Breast epithelium (tissue), 4 donors: Measurements from ENCODE around the gene COQ8B. TPM values are rescaled to one million over a fixed set of nuclear protein-coding genes. Genes with fewer than 3 reads are reported as not detected.

Experiments
- DNase-seq, 2 donors: peaks; one replicate each; pipeline ENCODE4 v3.0.0-alpha.2; 2019; ENCODE audit warnings: low spot score in 2 of 2
- H3K27ac ChIP-seq, 2 donors: fragments of 200-600 bp; sonication (generic) in 1 of 2; one replicate each; pipeline ENCODE4 v1.5.1; 2016 to 2019; ENCODE audit warnings: mild to moderate bottlenecking in 1 of 2
- H3K27me3 ChIP-seq, 2 donors: fragments of 200-600 bp; sonication (generic) in 1 of 2; one replicate each; pipeline versions ENCODE4 v1.5.1 to v1.6.0; 2017 to 2019; ENCODE audit warnings: control low read depth in 1 of 2, mild to moderate bottlenecking in 1 of 2
- H3K36me3 ChIP-seq: fragments of 200-600 bp; one replicate; pipeline ENCODE4 v1.5.1; 2019
- H3K4me1 ChIP-seq, 2 donors: fragments of 200-600 bp; sonication (generic); one replicate each; pipeline ENCODE4 v1.5.1; 2016 to 2019; ENCODE audit warnings: control low read depth in 1 of 2
- H3K4me3 ChIP-seq, 3 donors: fragments of 200-600 bp; sonication (generic); 1 replicate in 2 of 3; 2 replicates in 1 of 3; pipeline ENCODE4 v1.5.1; 2016 to 2019; ENCODE audit warnings: mild to moderate bottlenecking in 3 of 3, moderate library complexity in 2 of 3
- H3K9me3 ChIP-seq, 2 donors: fragments of 200-600 bp; sonication (generic) in 1 of 2; one replicate each; pipeline ENCODE4 v1.5.1; 2016 to 2019; ENCODE audit warnings: control low read depth in 1 of 2
- CTCF ChIP-seq, 3 donors: fragments of 450-650 bp; IDR thresholded peaks; one replicate each; pipeline ENCODE4 v1.5.1; 2016 to 2017; ENCODE audit warnings: antibody characterized with exemption in 3 of 3, mild to moderate bottlenecking in 3 of 3, moderate library complexity in 3 of 3
- POLR2A ChIP-seq: fragments of 450-650 bp; IDR thresholded peaks from one replicate; pipeline ENCODE4 v1.6.1; 2016; ENCODE audit warnings: antibody characterized with exemption, mild to moderate bottlenecking, moderate library complexity
- POLR2AphosphoS5 ChIP-seq, 3 donors: sonication (generic); formaldehyde crosslinking; IDR thresholded peaks; one replicate each; pipeline ENCODE4 v1.6.1; 2017; ENCODE audit warnings: antibody characterized with exemption in 3 of 3
- intact Hi-C: fragments of 100-400 bp; cut with DNase I; formaldehyde crosslinking; loops from one replicate; pipeline ENCODE4 v1.15.1; 2023; ENCODE audit warnings: low total_unique reads
- total RNA-seq, 3 donors: library from RNA; depleted of rRNA; stranded (reverse); fragments of >200 nt; gene quantifications; one replicate each; pipeline ENCODE4 v1.1.0, GENCODE V29; 2016

Gene COQ8B
- total RNA-seq, 3 donors from 2014 or later, result 28.2 to 50.8 (median 45.7) TPM

- Histone ChIP-seq H3K4me1 (peaks cover 0 to 11% of the 10 kb centered on the region in 2 donors), H3K9me3 (no peaks in the 10 kb centered on the region), H3K36me3 (no peaks in the 10 kb centered on the region), H3K27me3 (no peaks in the 10 kb centered on the region), H3K27ac (no peak overlapping the region), H3K4me3 (no peak overlapping the region)
- no peak for DNase-seq
- intact Hi-C loops, result no loop called here
- TF ChIP-seq POLR2AphosphoS5 (IDR thresholded peaks at IDR 0.05), result no peak
- no peak for TF ChIP-seq POLR2A
- TF ChIP-seq CTCF (IDR thresholded peaks at IDR 0.05), result no peak
Measured at GRCh38 chr19:40747536-40747935, 30.9 kb upstream of the COQ8B start.

- Histone ChIP-seq H3K36me3 (no peaks in the 10 kb centered on the region), H3K27ac (peak overlapping the region in 1 of 2 donors; percentile 58), H3K27me3 (no peaks in the 10 kb centered on the region), H3K4me3 (no peak overlapping the region), H3K9me3 (no peaks in the 10 kb centered on the region), H3K4me1 (peaks cover 0 to 11% of the 10 kb centered on the region in 2 donors)
- DNase-seq, result no peak
- TF ChIP-seq POLR2AphosphoS5 (IDR thresholded peaks at IDR 0.05) (no peak), CTCF (IDR thresholded peaks at IDR 0.05) (no peak), POLR2A (no peak)
- intact Hi-C loops, result no loop called here
Measured at GRCh38 chr19:40745402-40745780, 28.7 kb upstream of the COQ8B start.

GRCh38 chr19:40744554-40745401 lies 28.1 kb upstream of the COQ8B start:
- peaks cover 0 to 11% of the 10 kb centered on the region in 2 donors for H3K4me1 ChIP-seq
- intact Hi-C loops, result no loop called here
- H3K4me3 ChIP-seq, result no peak overlapping the region
- H3K36me3 ChIP-seq, result no peaks in the 10 kb centered on the region
- no peaks in the 10 kb centered on the region for H3K27me3 ChIP-seq
- H3K27ac ChIP-seq, result peak overlapping the region in 1 of 2 donors; percentile 58
- DNase-seq, result no peak
- no peaks in the 10 kb centered on the region for H3K9me3 ChIP-seq
- TF ChIP-seq POLR2A, result no peak

GRCh38 chr19:40743926-40744325 lies 27.2 kb upstream of the COQ8B start:
- H3K9me3 ChIP-seq, result no peaks in the 10 kb centered on the region
- intact Hi-C loops, result no loop called here
- no peaks in the 10 kb centered on the region for H3K27me3 ChIP-seq
- peaks cover 0 to 3% of the 10 kb centered on the region in 2 donors for H3K4me1 ChIP-seq
- TF ChIP-seq POLR2AphosphoS5 (IDR thresholded peaks at IDR 0.05) (no peak), POLR2A (no peak), CTCF (IDR thresholded peaks at IDR 0.05) (no peak)
- no peak overlapping the region for H3K27ac ChIP-seq
- H3K36me3 ChIP-seq, result peaks cover 6% of the 10 kb centered on the region
- DNase-seq, result no peak
- H3K4me3 ChIP-seq, result no peak overlapping the region

GRCh38 chr19:40742886-40743285 lies 26.2 kb upstream of the COQ8B start:
- no peaks in the 10 kb centered on the region for H3K4me1 ChIP-seq
- H3K4me3 ChIP-seq, result no peak overlapping the region
- no peak for TF ChIP-seq POLR2AphosphoS5 (IDR thresholded peaks at IDR 0.05)
- no peak for TF ChIP-seq CTCF (IDR thresholded peaks at IDR 0.05)
- no peaks in the 10 kb centered on the region for H3K9me3 ChIP-seq
- no peak for DNase-seq
- H3K27me3 ChIP-seq, result no peaks in the 10 kb centered on the region
- intact Hi-C loops, result no loop called here
- H3K27ac ChIP-seq, result no peak overlapping the region
- peaks cover 7% of the 10 kb centered on the region for H3K36me3 ChIP-seq
